Endodermal cell (in vitro differentiated cells): ENCODE measurements around the gene GPC6. TPM values are rescaled to one million over a fixed set of nuclear protein-coding genes. Genes with fewer than 3 reads are reported as not detected.
A peak's percentile ranks its signal among the peaks of the same experiment; 100 is the strongest.

Experiments used
- DNase-seq: peaks from one replicate; pipeline ENCODE4 v3.0.0-alpha.2; 2017
- H3K27ac ChIP-seq: 2 replicates; pipeline ENCODE4 v1.5.1; 2013; ENCODE audit warnings: mild to moderate bottlenecking, low read depth, low read length, moderate library complexity
- H3K27me3 ChIP-seq: 2 replicates; pipeline ENCODE4 v1.6.1; 2013; ENCODE audit warnings: mild to moderate bottlenecking, low read length, moderate library complexity; ENCODE audit not compliant: insufficient read depth, control insufficient read depth, poor library complexity, severe bottlenecking
- H3K36me3 ChIP-seq: 2 replicates; pipeline ENCODE4 v1.7.0; 2013; ENCODE audit warnings: mild to moderate bottlenecking, low read length, moderate library complexity; ENCODE audit not compliant: control insufficient read depth, insufficient read depth
- H3K4me1 ChIP-seq: one replicate; pipeline ENCODE4 v1.7.0; 2013; ENCODE audit warnings: low read length; ENCODE audit not compliant: control insufficient read depth, insufficient read depth
- H3K4me3 ChIP-seq: 2 replicates; pipeline ENCODE4 v1.5.1; 2013; ENCODE audit warnings: mild to moderate bottlenecking, low read length, moderate library complexity
- H3K9ac ChIP-seq: 2 replicates; pipeline ENCODE4 v1.6.1; 2013; ENCODE audit warnings: mild to moderate bottlenecking, low read length, moderate library complexity; ENCODE audit not compliant: poor library complexity, severe bottlenecking; ENCODE audit errors: extremely low read depth
- H3K9me3 ChIP-seq: 2 replicates; pipeline ENCODE4 v1.6.1; 2013; ENCODE audit warnings: mild to moderate bottlenecking, low read length, moderate library complexity; ENCODE audit not compliant: control insufficient read depth
- H3K27ac Mint-ChIP-seq: 2 replicates; pipeline ENCODE4 v1.8.0; 2020; ENCODE audit warnings: mixed read lengths
- H3K27me3 Mint-ChIP-seq: 2 replicates; pipeline ENCODE4 v1.8.0; 2021; ENCODE audit warnings: mild to moderate bottlenecking, mixed read lengths; ENCODE audit not compliant: insufficient read depth
- H3K36me3 Mint-ChIP-seq: 2 replicates; pipeline ENCODE4 v1.8.0; 2020; ENCODE audit warnings: low read depth, mixed read lengths
- H3K4me1 Mint-ChIP-seq: 2 replicates; pipeline ENCODE4 v1.8.0; 2020; ENCODE audit warnings: mixed read lengths
- H3K4me3 Mint-ChIP-seq: 2 replicates; pipeline ENCODE4 v1.8.0; 2020; ENCODE audit warnings: mild to moderate bottlenecking, moderate library complexity, mixed read lengths
- H3K9me3 Mint-ChIP-seq: 2 replicates; pipeline ENCODE4 v1.8.0; 2020; ENCODE audit warnings: mild to moderate bottlenecking, mixed read lengths
- CTCF ChIP-seq: fragments of 200-600 bp; sonication (generic); conservative IDR thresholded peaks from 2 replicates; pipeline ENCODE4 v1.5.0; 2021; ENCODE audit warnings: antibody characterized with exemption, mild to moderate bottlenecking
- WGBS, 2 experiments: methylation state at CpG; one replicate each; pipeline versions ENCODE4 v1.1.5 to v1.1.7; 2013; ENCODE audit warnings: missing lambda C conversion rate in 2 of 2, mixed read lengths in 1 of 2; ENCODE audit not compliant: insufficient coverage in 1 of 2, insufficient read length in 1 of 2; 5-methylcytosine and 5-hydroxymethylcytosine counted together
- total RNA-seq, 2 donors: library from RNA; stranded (reverse); fragmentation: NEBNext Ultra II Directional in 1 of 2; extraction: Animal tissue kit (Norgen Biotek cat#: 25700) in 1 of 2; gene quantifications; 2 replicates in 1 of 2; 3 replicates in 1 of 2; pipeline ENCODE4 v1.2.1, GENCODE V29; 2021

Gene GPC6
- total RNA-seq, 2 donors from 2014 or later: 69.6 to 80.4 TPM

DNA sequence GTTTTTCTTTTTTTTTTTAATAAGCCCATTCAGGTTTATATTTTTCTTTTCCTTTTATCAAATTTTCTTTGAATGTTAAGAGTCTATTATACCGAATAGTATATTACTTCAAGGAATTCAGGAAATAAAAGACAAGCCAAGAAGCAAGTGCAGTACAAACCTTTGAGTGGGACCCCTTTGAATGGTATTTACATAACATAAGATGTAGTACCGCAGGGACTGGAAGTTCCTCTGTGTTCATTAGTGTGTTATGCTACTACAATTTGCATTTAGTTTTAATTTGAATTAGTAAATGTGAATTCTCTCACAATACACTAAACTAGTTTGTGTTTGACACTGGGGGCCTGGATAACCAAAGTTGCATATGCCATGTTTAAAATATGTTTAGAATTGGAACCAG, 913.4 kb downstream of the GPC6 start:
- no peak for TF ChIP-seq CTCF
- H3K9me3 Mint-ChIP-seq: no peaks in the 10 kb centered on the region

GRCh38 chr13:94140511-94140910, 913.9 kb downstream of the GPC6 start:
- TF ChIP-seq CTCF: no peak
- Histone ChIP-seq H3K9ac (no peak overlapping the region), H3K9me3 (no peaks in the 10 kb centered on the region), H3K27me3 (no peaks in the 10 kb centered on the region), H3K27ac (no peak overlapping the region), H3K4me1 (peaks cover 5% of the 10 kb centered on the region), H3K4me3 (no peak overlapping the region), H3K36me3 (no peaks in the 10 kb centered on the region)
- no peaks in the 10 kb centered on the region for H3K9me3 Mint-ChIP-seq
- H3K4me1 Mint-ChIP-seq: peaks cover 20% of the 10 kb centered on the region
- 68 to 76% methylated on average over 2 of the region's 2 CpGs for WGBS, 2 experiments
- DNase-seq: no peak
- no peak overlapping the region for H3K4me3 Mint-ChIP-seq
- H3K36me3 Mint-ChIP-seq: no peaks in the 10 kb centered on the region
- H3K27ac Mint-ChIP-seq: no peak overlapping the region
- H3K27me3 Mint-ChIP-seq: peaks cover 8% of the 10 kb centered on the region

More for the DNA sequence above, 913.4 kb downstream of the GPC6 start:
- whole genome bisulfite sequencing, 2 experiments: 50% methylated on average over 1 of the region's 2 CpGs; no CpG with 5 or more reads in 1 of the 2 experiments
- peaks cover 6% of the 10 kb centered on the region for H3K27me3 Mint-ChIP-seq
- peaks cover 23% of the 10 kb centered on the region for H3K4me1 Mint-ChIP-seq
- no peak overlapping the region for H3K9ac ChIP-seq
- no peaks in the 10 kb centered on the region for H3K36me3 ChIP-seq
- no peak overlapping the region for H3K4me3 ChIP-seq
- no peaks in the 10 kb centered on the region for H3K36me3 Mint-ChIP-seq
- no peaks in the 10 kb centered on the region for H3K9me3 ChIP-seq
- no peak overlapping the region for H3K27ac Mint-ChIP-seq
- H3K27ac ChIP-seq: no peak overlapping the region
- H3K4me1 ChIP-seq: peaks cover 5% of the 10 kb centered on the region
- no peaks in the 10 kb centered on the region for H3K27me3 ChIP-seq
- no peak overlapping the region for H3K4me3 Mint-ChIP-seq
- no peak for DNase-seq

- peaks cover 19% of the 10 kb centered on the region for H3K4me1 Mint-ChIP-seq
- peak; percentile 66 for DNase-seq
- Histone ChIP-seq H3K36me3 (no peaks in the 10 kb centered on the region), H3K27me3 (no peaks in the 10 kb centered on the region), H3K4me3 (no peak overlapping the region), H3K4me1 (peaks cover 2% of the 10 kb centered on the region), H3K9me3 (no peaks in the 10 kb centered on the region), H3K27ac (no peak overlapping the region), H3K9ac (no peak overlapping the region)
- H3K9me3 Mint-ChIP-seq: no peaks in the 10 kb centered on the region
- WGBS, 2 experiments: 61 to 68% methylated on average over 9 to 11 of the region's 11 CpGs
- no peak for TF ChIP-seq CTCF
- H3K4me3 Mint-ChIP-seq: no peak overlapping the region
- H3K27ac Mint-ChIP-seq: no peak overlapping the region
- H3K27me3 Mint-ChIP-seq: peaks cover 10% of the 10 kb centered on the region
- no peaks in the 10 kb centered on the region for H3K36me3 Mint-ChIP-seq
Observed at GRCh38 chr13:94143624-94144350, 917.2 kb downstream of the GPC6 start.
